ENCODE results near the gene BNIP5.

Gene BNIP5

DNA sequence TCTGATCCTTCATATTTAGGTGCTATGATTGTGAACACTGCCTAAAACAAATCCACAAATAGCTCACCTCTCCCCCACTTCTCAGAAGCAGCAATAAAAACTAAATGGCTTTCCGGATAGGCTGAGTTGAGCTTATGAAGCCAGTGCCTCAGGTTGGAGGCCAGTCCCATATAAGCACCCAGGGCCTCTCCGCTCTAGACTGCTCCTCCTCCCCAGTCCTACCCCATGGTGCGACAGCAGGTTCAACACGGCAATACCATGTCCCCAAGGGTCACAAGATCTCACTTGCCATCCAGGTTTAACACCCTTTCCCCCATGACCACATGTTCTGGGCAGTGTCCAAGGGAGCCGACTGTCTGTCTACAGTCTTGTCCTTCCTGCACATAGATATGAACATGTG is 20.8 kb downstream of the BNIP5 start:
- ATAC-seq (ENCODE audit: insufficient read depth, low read depth) = no peak
- no peak overlapping the region for H3K4me3 ChIP-seq (ENCODE audit: low read depth in 1 of 2, low read length in 2 of 2)
- H3K9me3 ChIP-seq (ENCODE audit: insufficient read depth, low read length, severe bottlenecking) = no peaks in the 10 kb centered on the region
- no peaks in the 10 kb centered on the region for H3K79me2 ChIP-seq (ENCODE audit: insufficient read depth, low read length)
- H4K20me1 ChIP-seq (ENCODE audit: insufficient read depth, low read length) = no peaks in the 10 kb centered on the region
- TF ChIP-seq EZH2 (IDR thresholded peaks at IDR 0.05; ENCODE audit: borderline replicate concordance, low read depth, low read length, severe bottlenecking) = no peak
- TF ChIP-seq, protein P1, sequence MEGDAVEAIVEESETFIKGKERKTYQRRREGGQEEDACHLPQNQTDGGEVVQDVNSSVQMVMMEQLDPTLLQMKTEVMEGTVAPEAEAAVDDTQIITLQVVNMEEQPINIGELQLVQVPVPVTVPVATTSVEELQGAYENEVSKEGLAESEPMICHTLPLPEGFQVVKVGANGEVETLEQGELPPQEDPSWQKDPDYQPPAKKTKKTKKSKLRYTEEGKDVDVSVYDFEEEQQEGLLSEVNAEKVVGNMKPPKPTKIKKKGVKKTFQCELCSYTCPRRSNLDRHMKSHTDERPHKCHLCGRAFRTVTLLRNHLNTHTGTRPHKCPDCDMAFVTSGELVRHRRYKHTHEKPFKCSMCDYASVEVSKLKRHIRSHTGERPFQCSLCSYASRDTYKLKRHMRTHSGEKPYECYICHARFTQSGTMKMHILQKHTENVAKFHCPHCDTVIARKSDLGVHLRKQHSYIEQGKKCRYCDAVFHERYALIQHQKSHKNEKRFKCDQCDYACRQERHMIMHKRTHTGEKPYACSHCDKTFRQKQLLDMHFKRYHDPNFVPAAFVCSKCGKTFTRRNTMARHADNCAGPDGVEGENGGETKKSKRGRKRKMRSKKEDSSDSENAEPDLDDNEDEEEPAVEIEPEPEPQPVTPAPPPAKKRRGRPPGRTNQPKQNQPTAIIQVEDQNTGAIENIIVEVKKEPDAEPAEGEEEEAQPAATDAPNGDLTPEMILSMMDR (IDR thresholded peaks at IDR 0.05; ENCODE audit: borderline replicate concordance, extremely low read depth, low read length, poor library complexity, severe bottlenecking) = no peak
- no peaks in the 10 kb centered on the region for H3K4me1 ChIP-seq (ENCODE audit: insufficient read depth, low read length)
- H3K4me2 ChIP-seq (ENCODE audit: insufficient read depth, low read length) = no peak overlapping the region
- no peaks in the 10 kb centered on the region for H3K36me3 ChIP-seq (ENCODE audit: insufficient read depth, low read length)
- DNase-seq = no peak
- H3K27me3 ChIP-seq (ENCODE audit: insufficient read depth, low read length, poor library complexity) = peaks cover 28% of the 10 kb centered on the region
- no peak overlapping the region for H2AFZ ChIP-seq (ENCODE audit: low read depth, low read length)
- no peak overlapping the region for H3K27ac ChIP-seq (ENCODE audit: low read length)
- H3K9ac ChIP-seq (ENCODE audit: low read depth, low read length) = no peak overlapping the region

DNA sequence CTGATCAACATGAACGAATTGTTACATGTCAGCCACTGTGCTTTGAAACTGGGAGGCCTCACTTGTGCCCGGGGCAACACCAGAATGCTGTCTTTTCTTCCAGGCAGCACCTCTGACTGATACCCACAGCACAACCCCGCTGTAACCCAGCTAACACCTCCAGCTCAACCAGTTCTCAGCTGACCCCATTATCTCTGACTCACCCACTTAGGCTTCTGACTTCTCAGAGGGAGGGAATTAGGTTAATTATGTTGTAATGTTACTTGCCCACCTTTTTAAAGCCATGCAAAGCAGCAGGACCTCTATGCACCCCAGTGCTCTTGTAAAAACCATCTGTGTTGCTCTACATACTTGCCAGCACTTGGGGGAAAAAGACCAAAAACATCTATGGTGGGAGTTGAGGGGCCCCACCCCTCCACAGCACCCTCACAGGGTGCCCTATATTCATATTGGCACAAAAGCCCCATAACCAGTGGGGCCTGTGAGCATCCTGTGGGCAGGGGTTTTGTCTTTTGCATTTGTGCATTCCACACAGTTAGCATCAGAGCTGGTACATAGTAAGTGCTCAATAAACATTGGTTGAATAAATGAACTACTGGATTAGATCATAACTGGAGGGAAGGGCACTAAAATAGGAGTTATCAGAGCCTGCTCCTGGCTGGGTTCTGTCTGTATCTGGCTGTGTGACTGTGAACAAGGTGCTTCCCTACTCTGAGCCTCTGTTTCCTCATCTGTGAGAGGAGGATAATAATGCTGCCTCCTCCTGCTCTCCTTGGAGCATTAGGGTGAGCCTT is 22.3 kb downstream of the BNIP5 start:
- H3K4me2 ChIP-seq (ENCODE audit: insufficient read depth, low read length) = no peak overlapping the region
- H3K9ac ChIP-seq (ENCODE audit: low read depth, low read length) = no peak overlapping the region
- no peaks in the 10 kb centered on the region for H3K79me2 ChIP-seq (ENCODE audit: insufficient read depth, low read length)
- H3K4me1 ChIP-seq (ENCODE audit: insufficient read depth, low read length) = no peaks in the 10 kb centered on the region
- TF ChIP-seq, protein P1 (IDR thresholded peaks at IDR 0.05; ENCODE audit: borderline replicate concordance, extremely low read depth, low read length, poor library complexity, severe bottlenecking) = no peak
- no peak for TF ChIP-seq EZH2 (IDR thresholded peaks at IDR 0.05; ENCODE audit: borderline replicate concordance, low read depth, low read length, severe bottlenecking)
- no peaks in the 10 kb centered on the region for H4K20me1 ChIP-seq (ENCODE audit: insufficient read depth, low read length)
- no peak for DNase-seq
- no peak overlapping the region for H3K27ac ChIP-seq (ENCODE audit: low read length)
- H2AFZ ChIP-seq (ENCODE audit: low read depth, low read length) = no peak overlapping the region
- H3K36me3 ChIP-seq (ENCODE audit: insufficient read depth, low read length) = no peaks in the 10 kb centered on the region
- no peak overlapping the region for H3K4me3 ChIP-seq (ENCODE audit: low read depth in 1 of 2, low read length in 2 of 2)
- H3K9me3 ChIP-seq (ENCODE audit: insufficient read depth, low read length, severe bottlenecking) = no peaks in the 10 kb centered on the region
- peaks cover 15% of the 10 kb centered on the region for H3K27me3 ChIP-seq (ENCODE audit: insufficient read depth, low read length, poor library complexity)
- no peak for ATAC-seq (ENCODE audit: insufficient read depth, low read depth)

DNA sequence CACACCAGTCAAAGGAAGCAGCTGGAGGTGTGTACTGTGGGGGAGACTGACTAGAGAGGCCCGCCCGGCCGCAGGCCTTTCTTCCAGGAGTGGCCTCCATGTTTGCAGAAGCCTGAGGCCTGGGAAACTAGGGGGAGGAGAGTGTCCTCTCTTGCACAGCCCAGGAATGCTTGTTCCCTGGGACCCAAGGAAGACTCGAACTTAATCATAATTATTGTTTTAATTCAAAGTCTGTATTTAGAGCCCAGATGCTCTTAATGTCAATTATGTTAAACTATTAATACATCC is 23.1 kb downstream of the BNIP5 start:
- ATAC-seq (ENCODE audit: insufficient read depth, low read depth) = no peak

More for the DNA sequence above, 23.1 kb downstream of the BNIP5 start:
- no peak overlapping the region for H3K4me3 ChIP-seq (ENCODE audit: low read depth in 1 of 2, low read length in 2 of 2)
- H3K9me3 ChIP-seq (ENCODE audit: insufficient read depth, low read length, severe bottlenecking) = no peaks in the 10 kb centered on the region
- no peaks in the 10 kb centered on the region for H3K79me2 ChIP-seq (ENCODE audit: insufficient read depth, low read length)
- no peak overlapping the region for H3K4me2 ChIP-seq (ENCODE audit: insufficient read depth, low read length)
- H3K36me3 ChIP-seq (ENCODE audit: insufficient read depth, low read length) = no peaks in the 10 kb centered on the region
- no peak overlapping the region for H2AFZ ChIP-seq (ENCODE audit: low read depth, low read length)
- no peak overlapping the region for H3K9ac ChIP-seq (ENCODE audit: low read depth, low read length)
- TF ChIP-seq EZH2 (IDR thresholded peaks at IDR 0.05; ENCODE audit: borderline replicate concordance, low read depth, low read length, severe bottlenecking) = no peak
- TF ChIP-seq, protein P1 (IDR thresholded peaks at IDR 0.05; ENCODE audit: borderline replicate concordance, extremely low read depth, low read length, poor library complexity, severe bottlenecking) = no peak
- no peak for DNase-seq
- H3K27ac ChIP-seq (ENCODE audit: low read length) = no peak overlapping the region
- H3K27me3 ChIP-seq (ENCODE audit: insufficient read depth, low read length, poor library complexity) = peaks cover 8% of the 10 kb centered on the region
- no peaks in the 10 kb centered on the region for H3K4me1 ChIP-seq (ENCODE audit: insufficient read depth, low read length)
- no peaks in the 10 kb centered on the region for H4K20me1 ChIP-seq (ENCODE audit: insufficient read depth, low read length)
